ENCODE results near the gene CCNA2. TPM values are rescaled to one million over a fixed set of nuclear protein-coding genes. Genes with fewer than 3 reads are reported as not detected.

CCNA2 gene
- total RNA-seq, 1 donor from 2014 or later: 6.2 TPM

DNA sequence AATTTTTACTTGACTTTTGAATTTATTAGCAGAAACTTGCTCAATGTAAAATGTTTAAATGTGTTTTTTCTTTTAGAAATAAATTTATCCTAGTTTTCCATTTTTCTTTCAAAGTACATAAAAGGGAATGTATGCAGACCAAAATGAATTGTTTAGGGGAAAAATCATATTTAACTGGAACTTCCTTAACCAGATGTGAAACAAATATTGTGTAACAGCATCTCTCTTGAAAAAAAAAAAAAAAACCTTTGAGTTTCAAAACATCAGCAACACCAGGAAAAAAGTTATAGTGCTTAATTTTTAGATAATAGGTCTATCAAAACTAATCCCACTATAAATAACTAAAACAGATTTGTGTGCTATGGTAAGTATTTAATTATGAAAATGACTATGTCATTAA is 14.5 kb upstream of the CCNA2 start:
- no peak for FAIRE-seq
- no peaks in the 10 kb centered on the region for H3K4me1 ChIP-seq (ENCODE audit: insufficient read depth, low read length)
- no peaks in the 10 kb centered on the region for H4K20me1 ChIP-seq (ENCODE audit: insufficient read depth, low read length)
- no peaks in the 10 kb centered on the region for H3K79me2 ChIP-seq (ENCODE audit: insufficient read depth, low read length)
- Mint-ChIP-seq H3K4me3 (ENCODE audit: unreplicated experiment) (no peak overlapping the region), H3K27me3 (ENCODE audit: low read depth, unreplicated experiment) (no peaks in the 10 kb centered on the region), H3K9me3 (ENCODE audit: unreplicated experiment) (no peaks in the 10 kb centered on the region), H3K36me3 (ENCODE audit: low read depth, unreplicated experiment) (peaks cover 2% of the 10 kb centered on the region), H3K4me1 (ENCODE audit: low read depth, unreplicated experiment) (no peaks in the 10 kb centered on the region), H3K27ac (ENCODE audit: unreplicated experiment) (no peak overlapping the region)
- no peak overlapping the region for H3K4me3 ChIP-seq (ENCODE audit: insufficient read depth, low read depth, low read length)
- H3K27me3 ChIP-seq (ENCODE audit: insufficient read depth, low read length): no peaks in the 10 kb centered on the region
- H3K9ac ChIP-seq (ENCODE audit: low read length): no peak overlapping the region
- no peak overlapping the region for H3K4me2 ChIP-seq (ENCODE audit: low read length)
- DNase-seq (ENCODE audit: low read depth): no peak
- H3K36me3 ChIP-seq (ENCODE audit: insufficient read depth, low read length): peaks cover 3% of the 10 kb centered on the region
- H2AFZ ChIP-seq (ENCODE audit: low read depth, low read length): no peak overlapping the region
- no peak for TF ChIP-seq EZH2 (IDR thresholded peaks at IDR 0.05; ENCODE audit: insufficient read depth, low read length)
- TF ChIP-seq, protein P1, sequence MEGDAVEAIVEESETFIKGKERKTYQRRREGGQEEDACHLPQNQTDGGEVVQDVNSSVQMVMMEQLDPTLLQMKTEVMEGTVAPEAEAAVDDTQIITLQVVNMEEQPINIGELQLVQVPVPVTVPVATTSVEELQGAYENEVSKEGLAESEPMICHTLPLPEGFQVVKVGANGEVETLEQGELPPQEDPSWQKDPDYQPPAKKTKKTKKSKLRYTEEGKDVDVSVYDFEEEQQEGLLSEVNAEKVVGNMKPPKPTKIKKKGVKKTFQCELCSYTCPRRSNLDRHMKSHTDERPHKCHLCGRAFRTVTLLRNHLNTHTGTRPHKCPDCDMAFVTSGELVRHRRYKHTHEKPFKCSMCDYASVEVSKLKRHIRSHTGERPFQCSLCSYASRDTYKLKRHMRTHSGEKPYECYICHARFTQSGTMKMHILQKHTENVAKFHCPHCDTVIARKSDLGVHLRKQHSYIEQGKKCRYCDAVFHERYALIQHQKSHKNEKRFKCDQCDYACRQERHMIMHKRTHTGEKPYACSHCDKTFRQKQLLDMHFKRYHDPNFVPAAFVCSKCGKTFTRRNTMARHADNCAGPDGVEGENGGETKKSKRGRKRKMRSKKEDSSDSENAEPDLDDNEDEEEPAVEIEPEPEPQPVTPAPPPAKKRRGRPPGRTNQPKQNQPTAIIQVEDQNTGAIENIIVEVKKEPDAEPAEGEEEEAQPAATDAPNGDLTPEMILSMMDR (IDR thresholded peaks at IDR 0.05; ENCODE audit: insufficient read depth, low read depth, low read length): no peak
- no peak overlapping the region for H3K27ac ChIP-seq (ENCODE audit: low read depth, low read length)
- no peaks in the 10 kb centered on the region for H3K9me3 ChIP-seq (ENCODE audit: insufficient read depth, low read depth, low read length)

DNA sequence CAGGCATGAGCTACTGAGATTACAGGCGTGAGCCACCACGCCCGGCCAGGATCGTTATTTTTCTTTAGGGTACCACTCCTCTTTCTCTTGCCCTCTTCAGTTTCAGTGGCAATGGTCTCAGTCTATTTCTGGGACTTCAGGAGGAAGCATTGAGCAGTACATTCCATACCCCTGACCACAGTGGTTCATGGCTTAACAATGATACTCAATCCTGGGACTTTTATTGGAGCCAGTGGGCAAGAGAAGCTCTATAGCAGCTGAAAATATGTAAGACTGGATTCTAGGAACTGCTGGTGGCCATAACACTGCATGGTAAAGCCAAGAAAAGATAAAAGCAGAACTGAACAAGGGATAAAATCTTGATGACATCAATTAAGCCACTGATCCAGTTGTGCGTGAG is 5.8 kb upstream of the CCNA2 start:
- Histone ChIP-seq H2AFZ (ENCODE audit: low read depth, low read length) (no peak overlapping the region), H3K9ac (ENCODE audit: low read length) (no peak overlapping the region), H3K4me2 (ENCODE audit: low read length) (no peak overlapping the region), H3K36me3 (ENCODE audit: insufficient read depth, low read length) (no peaks in the 10 kb centered on the region), H3K27me3 (ENCODE audit: insufficient read depth, low read length) (no peaks in the 10 kb centered on the region), H3K9me3 (ENCODE audit: insufficient read depth, low read depth, low read length) (no peaks in the 10 kb centered on the region), H4K20me1 (ENCODE audit: insufficient read depth, low read length) (no peaks in the 10 kb centered on the region), H3K4me3 (ENCODE audit: insufficient read depth, low read depth, low read length) (no peak overlapping the region), H3K27ac (ENCODE audit: low read depth, low read length) (no peak overlapping the region), H3K4me1 (ENCODE audit: insufficient read depth, low read length) (no peaks in the 10 kb centered on the region), H3K79me2 (ENCODE audit: insufficient read depth, low read length) (no peaks in the 10 kb centered on the region)
- Mint-ChIP-seq H3K4me1 (ENCODE audit: low read depth, unreplicated experiment) (no peaks in the 10 kb centered on the region), H3K36me3 (ENCODE audit: low read depth, unreplicated experiment) (no peaks in the 10 kb centered on the region), H3K27ac (ENCODE audit: unreplicated experiment) (no peak overlapping the region), H3K27me3 (ENCODE audit: low read depth, unreplicated experiment) (no peaks in the 10 kb centered on the region), H3K4me3 (ENCODE audit: unreplicated experiment) (no peak overlapping the region), H3K9me3 (ENCODE audit: unreplicated experiment) (no peaks in the 10 kb centered on the region)
- TF ChIP-seq, protein P1 (IDR thresholded peaks at IDR 0.05; ENCODE audit: insufficient read depth, low read depth, low read length): no peak
- TF ChIP-seq EZH2 (IDR thresholded peaks at IDR 0.05; ENCODE audit: insufficient read depth, low read length): no peak
- DNase-seq (ENCODE audit: low read depth) (no peak), FAIRE-seq (no peak)

DNA sequence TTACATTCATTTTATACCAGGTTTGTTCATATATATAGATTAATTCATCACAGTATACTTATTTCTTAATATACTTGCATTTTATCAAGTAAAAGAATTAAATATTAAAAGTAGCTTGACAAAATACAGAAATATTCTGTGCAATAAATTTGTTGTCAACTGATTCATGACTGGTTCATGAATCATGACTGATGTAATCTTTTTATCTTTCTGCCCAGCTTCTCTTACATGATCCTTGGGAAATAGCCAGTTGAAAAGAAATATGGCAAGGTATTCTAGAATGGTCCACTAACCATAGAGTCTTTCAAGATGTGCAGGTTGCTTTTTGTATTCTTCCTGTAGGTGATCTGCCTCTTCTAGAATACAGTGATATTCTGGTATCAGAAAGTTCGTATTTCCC is 4.2 kb upstream of the CCNA2 start:
- H3K4me1 Mint-ChIP-seq (ENCODE audit: low read depth, unreplicated experiment): peaks cover 3% of the 10 kb centered on the region
- Histone ChIP-seq H3K4me3 (ENCODE audit: insufficient read depth, low read depth, low read length) (no peak overlapping the region), H3K4me2 (ENCODE audit: low read length) (no peak overlapping the region), H3K79me2 (ENCODE audit: insufficient read depth, low read length) (peaks cover 8% of the 10 kb centered on the region), H3K9me3 (ENCODE audit: insufficient read depth, low read depth, low read length) (no peaks in the 10 kb centered on the region), H3K27ac (ENCODE audit: low read depth, low read length) (no peak overlapping the region), H2AFZ (ENCODE audit: low read depth, low read length) (no peak overlapping the region), H4K20me1 (ENCODE audit: insufficient read depth, low read length) (no peaks in the 10 kb centered on the region), H3K9ac (ENCODE audit: low read length) (no peak overlapping the region), H3K36me3 (ENCODE audit: insufficient read depth, low read length) (no peaks in the 10 kb centered on the region), H3K4me1 (ENCODE audit: insufficient read depth, low read length) (no peaks in the 10 kb centered on the region), H3K27me3 (ENCODE audit: insufficient read depth, low read length) (no peaks in the 10 kb centered on the region)
- peak; percentile 22 for DNase-seq (ENCODE audit: low read depth)
- H3K27me3 Mint-ChIP-seq (ENCODE audit: low read depth, unreplicated experiment): no peaks in the 10 kb centered on the region
- H3K4me3 Mint-ChIP-seq (ENCODE audit: unreplicated experiment): no peak overlapping the region
- TF ChIP-seq, protein P1 (IDR thresholded peaks at IDR 0.05; ENCODE audit: insufficient read depth, low read depth, low read length): no peak
- no peak for TF ChIP-seq EZH2 (IDR thresholded peaks at IDR 0.05; ENCODE audit: insufficient read depth, low read length)
- FAIRE-seq: peak; percentile 49
- H3K36me3 Mint-ChIP-seq (ENCODE audit: low read depth, unreplicated experiment): no peaks in the 10 kb centered on the region
- no peaks in the 10 kb centered on the region for H3K9me3 Mint-ChIP-seq (ENCODE audit: unreplicated experiment)
- H3K27ac Mint-ChIP-seq (ENCODE audit: unreplicated experiment): no peak overlapping the region
